Kidney (tissue), 14 donors: ENCODE results near the gene MYL12A. TPM values are rescaled to one million over a fixed set of nuclear protein-coding genes. Genes with fewer than 3 reads are reported as not detected.

Source experiments
- DNase-seq, 5 donors: peaks; one replicate each; pipeline ENCODE4 v3.0.0-alpha.2; 2013 to 2020
- FAIRE-seq: peaks from 2 replicates; lab custom pipeline; 2012; peaks lifted over from hg19 to GRCh38; lab: Jason Lieb, UNC
- H3K27ac ChIP-seq, 2 donors: one replicate each; pipeline ENCODE4 v1.7.0; 2013; ENCODE audit warnings: low read depth in 2 of 2, low read length in 2 of 2, inconsistent platforms in 1 of 2
- H3K27me3 ChIP-seq: one replicate; pipeline ENCODE4 v1.7.1; 2013; ENCODE audit warnings: low read length, inconsistent platforms; ENCODE audit not compliant: control insufficient read depth, insufficient read depth
- H3K36me3 ChIP-seq, 3 donors: one replicate each; pipeline versions ENCODE4 v1.7.0 to v1.7.1; 2013; ENCODE audit warnings: low read length in 3 of 3, control low read depth in 1 of 3, inconsistent platforms in 1 of 3; ENCODE audit not compliant: insufficient read depth in 3 of 3, control insufficient read depth in 2 of 3
- H3K4me1 ChIP-seq, 3 donors: one replicate each; pipeline versions ENCODE4 v1.7.0 to v1.7.1; 2013; ENCODE audit warnings: low read length in 3 of 3, inconsistent platforms in 1 of 3, low read depth in 1 of 3; ENCODE audit not compliant: control insufficient read depth in 2 of 3, insufficient read depth in 2 of 3
- H3K4me3 ChIP-seq, 3 donors: one replicate each; pipeline versions ENCODE4 v1.7.0 to v1.8.1; 2013; ENCODE audit warnings: low read length in 3 of 3, control low read depth in 1 of 3, inconsistent platforms in 1 of 3
- H3K9ac ChIP-seq, 3 donors: one replicate each; pipeline versions ENCODE4 v1.7.0 to v1.7.1; 2013; ENCODE audit warnings: low read length in 3 of 3, control low read depth in 1 of 3, inconsistent platforms in 1 of 3
- H3K9me3 ChIP-seq, 3 donors: one replicate each; pipeline versions ENCODE4 v1.7.0 to v1.7.1; 2013; ENCODE audit warnings: low read length in 3 of 3, control low read depth in 1 of 3, inconsistent platforms in 1 of 3; ENCODE audit not compliant: control insufficient read depth in 2 of 3, insufficient read depth in 1 of 3
- CTCF ChIP-seq: IDR thresholded peaks from 3 replicates; pipeline ENCODE4 v1.5.1; 2012; ENCODE audit warnings: mild to moderate bottlenecking, moderate library complexity, borderline replicate concordance; ENCODE audit not compliant: insufficient read depth; ENCODE audit errors: extremely low read depth
- intact Hi-C: fragments of 100-400 bp; cut with DNase I; formaldehyde crosslinking; loops from one replicate; pipeline ENCODE4 v1.11.1; 2022
- polyA plus RNA-seq: library from polyadenylated mRNA; stranded (reverse); fragments of 350-450 nt; fragmentation: Illumina TruSeq; extraction: RNeasy Lipid Tissue Mini Kit (QIAGEN cat#74804); gene quantifications from one replicate; pipeline ENCODE4 v1.2.3, GENCODE V29; 2014; ENCODE audit warnings: low read depth, low replicate concordance; ENCODE audit not compliant: insufficient read depth
- total RNA-seq: library from RNA; stranded (reverse); fragmentation: NEBNext Ultra II Directional; extraction: Animal tissue kit (Norgen Biotek cat#: 25700); gene quantifications from one replicate; pipeline ENCODE4 v1.2.1, GENCODE V29; 2021
- donor health status: control.
- donor health status: control.
- donor health status: control.
- donor health status: control.
- donor health status: control.
- donor health status: DM: yes; HTN: yes; CAD: no.
- donor health status: Normal renal cell carcinoma (clear cell type).

Gene MYL12A
- total and polyA plus RNA-seq, 2 donors from 2014 or later: 442 to 450 TPM

GRCh38 chr18:3264362-3264761 lies 16.8 kb downstream of the MYL12A start:
- Histone ChIP-seq H3K4me1 (peaks cover 0 to 48% (median 33%) of the 10 kb centered on the region in 3 donors), H3K36me3 (no peaks in the 10 kb centered on the region), H3K9ac (no peak overlapping the region), H3K9me3 (no peaks in the 10 kb centered on the region), H3K4me3 (peak overlapping the region in 2 of 3 donors; percentile 24 to 85), H3K27ac (no peak overlapping the region), H3K27me3 (no peaks in the 10 kb centered on the region)
- no peak for TF ChIP-seq CTCF
- FAIRE-seq: no peak
- intact Hi-C loops: no loop called here
- DNase-seq: no peak

- intact Hi-C loops: no loop called here
- DNase-seq: peak in 1 of 5 donors; percentile 34
- Histone ChIP-seq H3K4me3 (peak overlapping the region in 2 of 3 donors; percentile 7 to 10), H3K9me3 (no peaks in the 10 kb centered on the region), H3K27ac (peak overlapping the region in 1 of 2 donors; percentile 5), H3K36me3 (no peaks in the 10 kb centered on the region), H3K27me3 (no peaks in the 10 kb centered on the region), H3K4me1 (peaks cover 0 to 54% (median 38%) of the 10 kb centered on the region in 3 donors), H3K9ac (no peak overlapping the region)
- TF ChIP-seq CTCF: no peak
- FAIRE-seq: no peak
Measured at GRCh38 chr18:3265564-3266033, 18.0 kb downstream of the MYL12A start.

GRCh38 chr18:3266062-3266608 lies 18.5 kb downstream of the MYL12A start:
- no peak for DNase-seq
- peak overlapping the region in 2 of 3 donors; percentile 7 to 10 for H3K4me3 ChIP-seq
- no peak overlapping the region for H3K9ac ChIP-seq
- H3K27ac ChIP-seq: peak overlapping the region in 1 of 2 donors; percentile 29
- intact Hi-C loops: no loop called here
- peaks cover 0 to 53% (median 38%) of the 10 kb centered on the region in 3 donors for H3K4me1 ChIP-seq
- FAIRE-seq: no peak
- H3K27me3 ChIP-seq: no peaks in the 10 kb centered on the region
- no peaks in the 10 kb centered on the region for H3K36me3 ChIP-seq
- TF ChIP-seq CTCF: no peak
- no peaks in the 10 kb centered on the region for H3K9me3 ChIP-seq
